Stimulated activated naive CD4-positive, alpha-beta T cell (primary cell): Measurements from ENCODE around the gene MANBA.

ENCODE experiments used
- DNase-seq, 6 experiments: peaks; one replicate each; lab custom pipeline; 2025; lab: John Stamatoyannopoulos, UW

The MANBA gene

GRCh38 chr4:102678107-102678506 lies 82.7 kb downstream of the MANBA start:
- DNase-seq = no peak

DNA sequence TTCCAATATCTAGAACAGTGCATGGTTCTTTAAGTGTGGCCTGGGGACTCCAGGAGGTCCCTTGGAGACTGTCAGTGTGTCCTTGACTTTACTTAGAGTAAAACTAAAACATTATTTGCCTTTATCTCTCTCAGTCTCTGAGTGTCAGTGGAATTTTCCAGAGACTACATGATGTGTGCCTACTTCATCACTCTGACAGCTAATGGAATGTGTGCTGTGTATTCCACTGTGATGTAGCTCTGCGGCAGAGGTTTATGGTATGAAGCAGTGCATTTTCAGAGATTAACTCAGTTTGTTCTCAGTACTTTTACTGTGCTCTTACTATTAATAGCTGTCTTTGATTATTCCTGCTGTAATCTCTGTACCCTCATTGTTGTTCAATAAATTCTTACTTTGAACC lies 85.6 kb downstream of the MANBA start:
- DNase-seq = no peak

- no peak for DNase-seq
Observed at GRCh38 chr4:102667001-102667400, 93.8 kb downstream of the MANBA start.

- DNase-seq = no peak
Observed at GRCh38 chr4:102665527-102665926, 95.2 kb downstream of the MANBA start.

GRCh38 chr4:102663073-102663472 lies 97.7 kb downstream of the MANBA start:
- no peak for DNase-seq

GRCh38 chr4:102657206-102657605 lies 103.6 kb downstream of the MANBA start:
- no peak for DNase-seq

- no peak for DNase-seq
Observed at GRCh38 chr4:102647117-102647516, 113.7 kb downstream of the MANBA start.

GRCh38 chr4:102642631-102643298 lies 118.0 kb downstream of the MANBA start:
- no peak for DNase-seq

DNA sequence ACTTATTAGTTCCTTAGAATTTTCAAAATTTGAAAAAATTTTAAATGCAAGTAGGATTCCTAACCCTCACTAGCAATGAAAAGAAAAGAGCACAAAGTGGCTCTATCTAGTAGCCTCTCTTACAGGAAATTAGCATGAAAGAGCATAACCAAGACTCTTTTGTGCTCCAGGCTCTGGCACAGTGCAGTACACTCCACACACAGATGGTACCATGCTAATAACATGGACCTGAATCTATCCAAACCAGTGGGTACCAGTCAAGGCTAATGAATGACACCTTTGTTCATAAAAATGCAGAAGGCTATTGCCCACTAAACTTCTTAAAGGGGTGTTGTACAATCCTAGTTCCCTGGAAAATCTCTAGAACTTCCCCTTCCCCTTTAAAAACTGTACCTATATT lies 119.0 kb downstream of the MANBA start:
- no peak for DNase-seq

DNA sequence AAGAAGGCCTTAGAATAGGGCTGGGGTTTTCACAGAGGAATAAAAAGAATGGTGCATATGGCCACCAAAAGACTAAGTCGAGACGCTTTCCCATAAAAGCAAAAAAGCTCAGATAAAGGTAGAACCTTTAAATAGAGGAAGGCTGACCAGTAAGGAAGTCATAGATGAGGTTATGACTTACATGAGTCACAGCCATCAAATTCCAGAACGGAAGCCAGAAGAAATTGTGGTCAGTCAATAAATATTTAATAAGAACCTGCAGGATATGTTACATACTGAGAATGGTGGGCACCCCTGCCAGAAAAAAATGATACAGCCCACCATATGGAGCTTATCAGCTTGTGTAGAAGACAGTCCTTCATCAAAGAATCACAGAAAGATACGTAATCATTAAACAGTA lies 120.1 kb downstream of the MANBA start:
- no peak for DNase-seq

GRCh38 chr4:102639598-102639997 lies 121.2 kb downstream of the MANBA start:
- DNase-seq = peak in 1 of 6 experiments; percentile 54

DNA sequence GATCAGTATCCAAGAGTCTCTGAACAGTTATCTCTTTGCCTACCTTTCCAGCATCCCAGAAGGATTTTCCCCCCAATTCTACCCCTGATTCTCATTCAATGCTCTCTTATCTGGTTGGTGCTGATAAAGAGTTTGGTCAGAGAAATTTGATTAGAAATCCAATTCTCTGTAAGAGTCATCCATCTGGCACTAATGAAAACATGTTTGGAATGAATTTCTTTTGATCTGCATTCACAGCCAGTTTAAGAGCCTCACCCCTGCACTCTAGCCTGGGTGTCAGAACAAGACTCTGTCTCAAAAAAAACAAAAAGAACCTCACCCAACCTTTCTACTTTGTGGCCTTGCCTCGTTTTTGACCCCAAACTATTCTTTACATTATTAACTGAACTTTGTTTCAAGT lies 122.1 kb downstream of the MANBA start:
- no peak for DNase-seq

- no peak for DNase-seq
Observed at GRCh38 chr4:102637391-102637790, 123.4 kb downstream of the MANBA start.

DNA sequence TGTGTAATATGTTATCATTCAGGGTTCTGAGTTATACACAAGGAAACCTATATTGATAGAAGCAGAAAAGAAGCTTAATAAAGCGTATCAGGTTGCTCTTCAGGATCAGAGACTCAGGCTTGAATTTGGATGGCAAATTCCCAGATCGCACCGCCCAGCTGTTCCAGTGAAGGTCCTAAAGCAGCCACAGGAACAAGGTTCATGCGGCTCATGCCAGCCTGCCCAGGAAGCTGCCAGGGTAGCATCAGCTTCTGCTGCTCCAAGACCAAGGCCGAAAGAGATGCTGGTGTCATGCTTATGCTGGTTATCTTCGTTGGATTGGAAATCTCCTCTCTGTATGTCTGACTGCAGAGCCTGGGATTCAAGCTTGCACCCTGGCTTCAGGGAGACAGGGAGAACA lies 127.7 kb downstream of the MANBA start:
- DNase-seq = no peak

DNA sequence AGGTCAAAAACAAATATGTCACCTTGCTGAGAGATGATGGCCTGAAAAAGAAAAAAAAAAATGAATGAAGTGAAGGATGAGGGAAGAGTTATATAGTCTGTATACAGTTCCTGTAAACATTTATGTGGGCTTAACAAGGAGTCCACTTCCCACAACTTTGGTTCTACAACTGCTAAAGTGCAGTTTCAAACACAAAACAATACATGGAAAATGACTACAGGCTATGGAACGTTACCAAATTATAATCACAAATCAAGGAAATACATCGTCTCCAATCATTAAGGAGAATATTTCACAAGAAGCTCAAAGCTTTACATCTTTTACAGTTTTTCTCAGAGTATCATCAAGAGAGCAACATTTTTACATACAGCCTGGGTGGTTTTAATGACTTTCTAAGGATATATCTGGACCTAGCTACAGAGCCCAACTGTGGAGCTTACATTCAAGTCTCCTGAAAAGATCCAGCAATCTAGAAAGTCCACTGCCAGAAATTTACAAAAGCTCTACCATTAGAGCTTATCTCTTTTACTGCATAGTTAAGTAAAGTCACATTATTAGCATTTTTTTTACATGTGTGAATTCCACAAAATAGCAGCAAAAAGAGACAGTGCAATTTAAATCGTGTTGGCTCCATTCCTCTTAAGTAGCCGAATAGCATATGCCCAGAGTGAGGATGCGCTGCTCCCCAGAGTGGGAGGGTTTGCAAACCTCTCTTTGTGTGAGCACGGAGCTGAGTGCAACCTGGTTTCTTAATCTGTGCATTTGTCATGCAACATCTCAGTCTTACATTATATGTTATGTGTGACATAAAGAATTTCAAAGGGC lies 128.3 kb downstream of the MANBA start:
- DNase-seq = no peak

- DNase-seq = no peak
Observed at GRCh38 chr4:102631616-102632015, 129.2 kb downstream of the MANBA start.

DNA sequence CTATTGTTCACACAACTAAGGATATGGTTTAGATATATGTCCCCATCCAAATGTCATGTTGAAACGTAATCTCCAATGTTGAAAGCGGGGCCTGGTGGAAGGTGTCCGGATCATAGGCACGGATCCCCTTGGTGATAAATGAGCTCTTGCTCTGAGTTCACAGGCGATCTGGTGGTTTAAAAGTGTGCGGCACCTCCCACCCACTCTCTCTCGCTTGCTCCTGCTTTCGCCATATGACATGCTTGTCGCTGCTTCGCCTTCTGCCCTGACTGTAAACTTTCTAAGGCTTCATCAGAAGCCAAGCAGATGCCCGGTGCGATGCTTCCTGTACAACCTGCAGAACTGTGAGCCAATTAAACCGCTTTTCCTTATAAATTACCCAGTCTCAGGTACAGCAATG lies 131.1 kb downstream of the MANBA start:
- no peak for DNase-seq

- no peak for DNase-seq
Observed at GRCh38 chr4:102627831-102628523, 132.8 kb downstream of the MANBA start.

- DNase-seq = peak in 5 of 6 experiments; percentile 43 to 73 (median 53)
Observed at GRCh38 chr4:102625232-102625930, 135.4 kb downstream of the MANBA start.

GRCh38 chr4:102624505-102624904 lies 136.3 kb downstream of the MANBA start:
- no peak for DNase-seq

DNA sequence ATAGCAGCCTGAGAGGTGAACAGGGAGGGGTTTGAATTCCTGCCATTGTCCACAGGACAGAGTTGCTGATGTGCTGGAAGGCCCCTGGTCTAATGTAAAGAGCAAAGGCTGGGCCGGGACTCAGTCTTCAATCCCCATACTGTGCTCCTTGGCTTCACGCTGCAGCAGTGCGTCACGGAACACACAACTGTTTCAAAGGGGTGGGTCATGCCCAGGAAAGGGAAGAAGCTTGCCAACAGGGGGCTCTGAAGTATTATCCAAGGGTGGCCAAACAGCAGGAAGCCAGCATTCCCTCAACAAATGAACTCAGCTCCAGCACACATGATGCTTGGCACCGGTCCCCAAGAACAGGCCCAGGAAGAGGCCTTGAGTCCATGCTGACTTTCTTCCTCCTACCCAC lies 137.1 kb downstream of the MANBA start:
- no peak for DNase-seq
